Measurements from ENCODE around the gene WDR18. TPM values are rescaled to one million over a fixed set of nuclear protein-coding genes. Genes with fewer than 3 reads are reported as not detected.

Gene WDR18
- total and polyA plus RNA-seq, 4 experiments from 2014 or later: 44.3 to 79.7 (median 57.1) TPM

DNA sequence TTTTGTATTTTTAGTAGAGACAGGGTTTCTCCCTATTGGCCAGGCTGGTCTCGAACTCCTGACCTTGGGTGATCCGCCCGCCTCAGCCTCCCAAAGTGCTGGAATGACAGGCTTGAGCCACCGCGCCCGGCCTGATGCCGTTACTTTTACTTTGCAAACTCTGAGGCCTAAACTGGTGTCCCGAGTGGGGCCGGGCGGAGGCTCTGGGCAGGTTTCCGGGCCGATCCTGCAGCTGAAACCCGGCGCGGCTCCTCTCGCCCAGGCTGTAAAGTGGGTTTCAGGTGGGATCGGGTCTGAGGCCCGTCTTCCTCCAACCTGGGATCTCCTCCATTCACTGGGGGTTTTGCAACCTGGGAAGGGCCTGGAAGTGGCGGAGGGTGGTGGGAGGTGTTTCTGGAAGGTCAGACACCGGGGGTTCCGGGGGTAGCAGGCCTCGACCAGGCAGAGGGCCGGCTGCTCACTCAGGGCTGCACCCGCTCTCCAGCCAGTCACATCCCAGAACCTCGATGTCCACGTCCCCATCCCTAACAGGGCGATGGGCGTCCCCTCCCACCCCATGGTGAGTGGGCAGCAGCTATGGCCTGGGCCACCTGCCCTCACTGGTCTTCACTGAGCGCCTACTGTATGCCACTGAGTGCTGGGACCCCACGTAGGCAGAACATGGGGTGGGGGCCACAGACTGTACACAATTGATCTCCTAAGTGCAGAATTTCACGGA, 21.3 kb upstream of the WDR18 start:
- Mint-ChIP-seq H3K4me3 (no peak overlapping the region), H3K4me1 (peaks cover 0 to 5% (median 2%) of the 10 kb centered on the region in 4 donors), H3K27ac (peak overlapping the region in 1 of 7 donors; percentile 47), H3K36me3 (peaks cover 9% of the 10 kb centered on the region in 2 donors), H3K27me3 (no peaks in the 10 kb centered on the region), H3K9me3 (peaks cover 0 to 2% (median 0%) of the 10 kb centered on the region in 8 donors)
- no peaks in the 10 kb centered on the region for H3K9me3 ChIP-seq (ENCODE audit: control insufficient read depth in 1 of 2, low read length in 2 of 2)
- H3K36me3 ChIP-seq (ENCODE audit: insufficient read depth, low read length): no peaks in the 10 kb centered on the region
- no peak overlapping the region for H3K27ac ChIP-seq (ENCODE audit: low read depth, low read length)
- intact Hi-C loops (cut with micrococcal nuclease): no loop called here
- CTCF ChIA-PET (ENCODE audit: partially characterized antibody): no interaction called here
- peak in 1 of 5 donors; percentile 26 for DNase-seq
- POLR2A ChIA-PET (ENCODE audit: partially characterized antibody): no interaction called here
- no peak overlapping the region for H3K4me3 ChIP-seq (ENCODE audit: low read length in 2 of 2)
- H3K4me1 ChIP-seq (ENCODE audit: insufficient read depth, low read length): no peaks in the 10 kb centered on the region
- no peaks in the 10 kb centered on the region for H3K27me3 ChIP-seq (ENCODE audit: insufficient read depth, low read length)

DNA sequence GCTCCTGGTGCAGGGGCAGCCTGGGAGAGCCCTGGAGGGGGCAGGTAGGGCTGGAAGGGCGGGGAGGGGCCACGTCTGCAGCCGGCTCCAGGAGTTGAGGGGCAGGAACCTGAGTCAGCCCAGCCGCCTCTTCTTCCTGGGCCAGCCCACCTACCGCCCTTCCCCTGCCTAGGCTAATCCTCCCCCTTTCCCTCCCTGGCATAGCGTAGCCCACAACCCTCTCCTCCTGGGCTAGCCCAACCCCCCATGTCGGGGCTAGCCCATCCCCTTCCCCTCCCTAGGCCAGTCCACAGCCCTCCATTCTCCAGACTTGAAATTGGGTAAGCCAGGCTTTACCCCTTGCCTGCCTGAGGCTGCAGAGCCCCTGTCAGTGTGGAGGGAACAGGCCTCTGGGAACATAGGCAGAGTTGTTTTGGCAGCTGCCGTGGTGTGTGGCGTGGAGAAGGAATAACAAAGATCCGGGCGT, 20.6 kb upstream of the WDR18 start:
- POLR2A ChIA-PET (ENCODE audit: partially characterized antibody): no interaction called here
- Histone ChIP-seq H3K9me3 (ENCODE audit: control insufficient read depth in 1 of 2, low read length in 2 of 2) (no peaks in the 10 kb centered on the region), H3K4me1 (ENCODE audit: insufficient read depth, low read length) (no peaks in the 10 kb centered on the region), H3K27me3 (ENCODE audit: insufficient read depth, low read length) (no peaks in the 10 kb centered on the region), H3K27ac (ENCODE audit: low read depth, low read length) (no peak overlapping the region), H3K36me3 (ENCODE audit: insufficient read depth, low read length) (peaks cover 3% of the 10 kb centered on the region), H3K4me3 (ENCODE audit: low read length in 2 of 2) (no peak overlapping the region)
- H3K27me3 Mint-ChIP-seq: no peaks in the 10 kb centered on the region
- peaks cover 14% of the 10 kb centered on the region in 2 donors for H3K36me3 Mint-ChIP-seq
- peaks cover 0 to 2% (median 0%) of the 10 kb centered on the region in 8 donors for H3K9me3 Mint-ChIP-seq
- no peak overlapping the region for H3K4me3 Mint-ChIP-seq
- intact Hi-C loops (cut with micrococcal nuclease): no loop called here
- H3K27ac Mint-ChIP-seq: no peak overlapping the region
- CTCF ChIA-PET (ENCODE audit: partially characterized antibody): no interaction called here
- H3K4me1 Mint-ChIP-seq: peaks cover 0 to 5% (median 2%) of the 10 kb centered on the region in 4 donors
- DNase-seq: peak in 1 of 5 donors; percentile 5

DNA sequence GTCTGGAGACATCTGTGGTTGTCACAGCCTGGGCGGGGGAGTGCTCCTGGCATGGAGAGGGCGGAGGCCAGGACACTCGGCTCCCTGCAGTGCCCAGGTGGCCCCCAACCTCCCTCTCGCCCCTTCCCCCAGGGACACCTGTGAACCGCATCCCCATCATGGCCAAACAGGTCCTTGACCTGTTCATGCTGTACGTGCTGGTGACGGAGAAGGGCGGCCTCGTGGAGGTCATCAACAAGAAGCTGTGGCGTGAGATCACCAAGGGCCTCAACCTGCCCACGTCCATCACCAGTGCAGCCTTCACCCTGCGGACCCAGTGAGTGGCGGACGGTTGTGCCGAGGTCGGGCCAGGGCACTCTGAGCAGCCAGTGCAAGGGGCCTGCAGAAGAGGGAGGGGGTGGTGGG, 20.0 kb upstream of the WDR18 start:
- Mint-ChIP-seq H3K4me3 (no peak overlapping the region), H3K27ac (no peak overlapping the region), H3K9me3 (peaks cover 0 to 2% (median 0%) of the 10 kb centered on the region in 8 donors), H3K36me3 (peaks cover 15 to 16% of the 10 kb centered on the region in 2 donors), H3K4me1 (peaks cover 0 to 5% (median 2%) of the 10 kb centered on the region in 4 donors), H3K27me3 (no peaks in the 10 kb centered on the region)
- no peaks in the 10 kb centered on the region for H3K4me1 ChIP-seq (ENCODE audit: insufficient read depth, low read length)
- H3K27ac ChIP-seq (ENCODE audit: low read depth, low read length): no peak overlapping the region
- no peaks in the 10 kb centered on the region for H3K9me3 ChIP-seq (ENCODE audit: control insufficient read depth in 1 of 2, low read length in 2 of 2)
- H3K27me3 ChIP-seq (ENCODE audit: insufficient read depth, low read length): no peaks in the 10 kb centered on the region
- H3K36me3 ChIP-seq (ENCODE audit: insufficient read depth, low read length): peaks cover 4% of the 10 kb centered on the region
- intact Hi-C loops (cut with micrococcal nuclease): no loop called here
- DNase-seq: no peak
- ChIA-PET POLR2A (ENCODE audit: partially characterized antibody) (no interaction called here), CTCF (ENCODE audit: partially characterized antibody) (no interaction called here)
- H3K4me3 ChIP-seq (ENCODE audit: low read length in 2 of 2): no peak overlapping the region

DNA sequence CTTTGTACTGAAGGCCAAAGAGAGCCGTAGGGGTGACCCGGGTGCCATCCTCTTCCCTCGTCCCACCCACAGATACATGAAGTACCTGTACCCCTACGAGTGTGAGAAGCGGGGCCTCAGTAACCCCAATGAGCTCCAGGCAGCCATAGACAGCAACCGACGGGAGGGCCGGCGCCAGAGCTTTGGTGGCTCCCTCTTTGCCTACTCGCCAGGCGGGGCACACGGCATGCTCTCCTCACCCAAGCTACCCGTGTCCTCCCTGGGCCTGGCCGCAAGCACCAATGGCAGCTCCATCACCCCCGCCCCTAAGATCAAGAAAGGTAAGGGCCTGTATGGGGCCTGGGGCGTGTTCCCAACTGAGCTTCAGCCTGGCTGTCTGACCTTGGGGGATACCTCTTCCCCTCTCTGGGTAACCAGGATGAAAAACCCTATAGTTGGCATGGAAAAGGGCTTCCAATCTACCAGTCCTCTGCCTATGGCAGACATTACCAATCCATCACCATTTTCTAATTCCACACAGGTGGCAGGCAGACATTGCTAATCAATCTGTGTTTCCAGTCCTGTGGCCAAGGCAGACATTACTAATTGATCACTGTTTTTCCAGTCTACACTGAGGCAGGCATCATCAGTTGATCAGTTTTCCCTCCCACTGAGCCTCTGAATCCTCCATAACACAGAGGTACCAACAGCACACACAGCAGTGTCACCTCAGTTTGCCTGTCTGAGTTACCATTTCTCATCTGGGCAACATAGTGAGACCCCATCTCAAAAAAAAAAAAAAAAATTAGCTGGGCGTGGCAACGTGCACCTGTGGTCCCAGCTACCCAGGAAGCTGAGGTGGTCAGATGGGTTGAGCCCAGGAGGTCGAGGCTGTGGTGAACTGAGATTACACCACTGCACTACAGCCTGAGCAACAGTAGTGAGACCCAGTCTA, 19.1 kb upstream of the WDR18 start:
- intact Hi-C loops (cut with micrococcal nuclease): no loop called here
- Mint-ChIP-seq H3K9me3 (peaks cover 0 to 2% (median 0%) of the 10 kb centered on the region in 8 donors), H3K27me3 (no peaks in the 10 kb centered on the region), H3K4me3 (no peak overlapping the region), H3K4me1 (peaks cover 0 to 5% (median 2%) of the 10 kb centered on the region in 4 donors), H3K36me3 (peaks cover 15 to 16% of the 10 kb centered on the region in 2 donors), H3K27ac (no peak overlapping the region)
- ChIA-PET POLR2A (ENCODE audit: partially characterized antibody) (no interaction called here), CTCF (ENCODE audit: partially characterized antibody) (interaction anchor here (0.5 to 1.0 kb wide), 2 partner anchors 19 to 194 kb away, joined by 3 to 4 read pairs; no protein-coding TSS in a partner anchor)
- H3K27me3 ChIP-seq (ENCODE audit: insufficient read depth, low read length): no peaks in the 10 kb centered on the region
- H3K4me1 ChIP-seq (ENCODE audit: insufficient read depth, low read length): no peaks in the 10 kb centered on the region
- no peak overlapping the region for H3K27ac ChIP-seq (ENCODE audit: low read depth, low read length)
- H3K9me3 ChIP-seq (ENCODE audit: control insufficient read depth in 1 of 2, low read length in 2 of 2): no peaks in the 10 kb centered on the region
- DNase-seq: peak in 1 of 5 donors; percentile 29
- H3K4me3 ChIP-seq (ENCODE audit: low read length in 2 of 2): no peak overlapping the region
- peaks cover 4% of the 10 kb centered on the region for H3K36me3 ChIP-seq (ENCODE audit: insufficient read depth, low read length)

DNA sequence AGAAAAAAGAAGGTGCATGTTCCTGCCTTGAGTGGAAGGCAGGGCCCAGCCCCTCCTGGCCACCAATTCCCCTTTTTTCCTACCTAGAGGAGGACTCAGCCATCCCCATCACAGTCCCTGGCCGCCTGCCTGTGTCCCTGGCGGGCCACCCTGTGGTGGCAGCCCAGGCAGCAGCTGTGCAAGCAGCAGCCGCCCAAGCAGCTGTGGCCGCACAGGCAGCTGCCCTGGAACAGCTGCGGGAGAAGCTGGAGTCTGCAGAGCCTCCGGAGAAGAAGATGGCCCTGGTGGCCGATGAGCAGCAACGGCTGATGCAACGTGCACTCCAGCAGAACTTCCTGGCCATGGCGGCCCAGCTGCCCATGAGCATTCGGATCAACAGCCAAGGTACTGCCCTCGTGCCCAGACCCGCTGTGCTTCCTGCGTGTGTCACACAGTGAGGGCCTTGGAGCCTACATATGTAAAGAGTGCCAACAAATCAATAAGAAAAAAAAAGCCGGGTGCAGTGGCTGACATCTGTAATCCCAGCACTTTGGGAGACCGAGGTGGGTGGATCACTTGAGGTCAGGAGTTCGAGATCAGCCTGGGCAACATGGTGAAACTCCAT, 17.6 kb upstream of the WDR18 start:
- Mint-ChIP-seq H3K27ac (no peak overlapping the region), H3K36me3 (peaks cover 20 to 26% of the 10 kb centered on the region in 2 donors), H3K4me1 (peaks cover 0 to 5% (median 2%) of the 10 kb centered on the region in 4 donors), H3K9me3 (peaks cover 0 to 7% (median 6%) of the 10 kb centered on the region in 8 donors), H3K27me3 (no peaks in the 10 kb centered on the region), H3K4me3 (no peak overlapping the region)
- intact Hi-C loops (cut with micrococcal nuclease): no loop called here
- peak in 1 of 5 donors; percentile 19 for DNase-seq
- ChIA-PET CTCF (ENCODE audit: partially characterized antibody) (no interaction called here), POLR2A (ENCODE audit: partially characterized antibody) (interaction anchor here (0.6 kb wide), 1 partner anchor 370 kb away, joined by 3 read pairs; no protein-coding TSS in a partner anchor)
- Histone ChIP-seq H3K36me3 (ENCODE audit: insufficient read depth, low read length) (peaks cover 4% of the 10 kb centered on the region), H3K27ac (ENCODE audit: low read depth, low read length) (no peak overlapping the region), H3K4me1 (ENCODE audit: insufficient read depth, low read length) (no peaks in the 10 kb centered on the region), H3K9me3 (ENCODE audit: control insufficient read depth in 1 of 2, low read length in 2 of 2) (peaks cover 0 to 7% of the 10 kb centered on the region in 2 donors), H3K4me3 (ENCODE audit: low read length in 2 of 2) (no peak overlapping the region), H3K27me3 (ENCODE audit: insufficient read depth, low read length) (no peaks in the 10 kb centered on the region)

DNA sequence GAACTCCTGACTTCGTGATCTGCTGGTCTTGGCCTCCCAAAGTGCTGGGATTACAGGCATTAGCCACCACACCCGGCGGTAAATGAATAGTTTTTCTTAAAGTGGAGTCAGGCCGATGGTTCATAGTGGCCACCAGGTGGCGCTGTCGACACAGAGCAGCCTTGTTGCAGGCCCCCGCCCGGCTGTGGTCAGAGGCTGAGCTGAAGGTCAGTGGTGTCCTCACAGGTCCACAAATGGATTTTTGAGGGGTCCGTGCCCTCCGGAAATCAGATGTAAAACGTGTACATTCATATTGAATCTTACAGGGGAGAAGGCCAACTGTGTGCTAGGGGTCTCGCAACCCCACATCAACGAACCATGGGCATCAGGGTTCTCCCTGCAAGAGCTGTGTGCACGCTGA, 13.4 kb upstream of the WDR18 start:
- no peak overlapping the region for H3K4me3 ChIP-seq (ENCODE audit: low read length in 2 of 2)
- H3K4me1 ChIP-seq (ENCODE audit: insufficient read depth, low read length): no peaks in the 10 kb centered on the region
- Mint-ChIP-seq H3K27ac (peak overlapping the region in 1 of 7 donors; percentile 70), H3K9me3 (peaks cover 0 to 9% (median 6%) of the 10 kb centered on the region in 8 donors), H3K4me1 (no peaks in the 10 kb centered on the region), H3K27me3 (no peaks in the 10 kb centered on the region), H3K36me3 (peaks cover 19 to 27% of the 10 kb centered on the region in 2 donors), H3K4me3 (no peak overlapping the region)
- no peak overlapping the region for H3K27ac ChIP-seq (ENCODE audit: low read depth, low read length)
- CTCF ChIA-PET (ENCODE audit: partially characterized antibody): interaction anchor here (0.7 to 1.0 kb wide), 3 partner anchors 13 to 32 kb away, joined by 3 to 4 read pairs (median 3); no protein-coding TSS in a partner anchor
- no peak for DNase-seq
- H3K9me3 ChIP-seq (ENCODE audit: control insufficient read depth in 1 of 2, low read length in 2 of 2): peaks cover 0 to 7% of the 10 kb centered on the region in 2 donors
- peaks cover 4% of the 10 kb centered on the region for H3K36me3 ChIP-seq (ENCODE audit: insufficient read depth, low read length)
- no peaks in the 10 kb centered on the region for H3K27me3 ChIP-seq (ENCODE audit: insufficient read depth, low read length)
- POLR2A ChIA-PET (ENCODE audit: partially characterized antibody): interaction anchor here (1.0 kb wide), 1 partner anchor 13 kb away, joined by 3 read pairs; the partner anchor contains the start of gene WDR18
- intact Hi-C loops (cut with micrococcal nuclease): no loop called here

All from CD4-positive, alpha-beta memory T cell (primary cell).